NB4 (cell line): ENCODE results near the gene LRRC4C.

Experiments
- DNase-seq: peaks from one replicate; pipeline ENCODE4 v3.0.0; 2010; ENCODE audit warnings: low read depth
- H3K4me3 ChIP-seq: one replicate; pipeline ENCODE4 v1.5.1; 2011; ENCODE audit warnings: mild to moderate bottlenecking, low read depth, low read length, moderate library complexity
- CTCF ChIP-seq: IDR thresholded peaks from one replicate; pipeline ENCODE4 v1.5.1; 2012; ENCODE audit warnings: low read depth, low read length
- MYC ChIP-seq: IDR thresholded peaks from 2 replicates; pipeline ENCODE4 v1.6.1; 2011; ENCODE audit warnings: low read depth, low read length
- POLR2A ChIP-seq: IDR thresholded peaks from 2 replicates; pipeline ENCODE4 v1.6.1; 2011; ENCODE audit warnings: mild to moderate bottlenecking; ENCODE audit not compliant: insufficient read length; ENCODE audit errors: extremely low read depth
- TF ChIP-seq, protein P1 (sequence below): IDR thresholded peaks from 2 replicates; pipeline ENCODE4 v1.6.1; 2011; ENCODE audit warnings: low read depth, low read length

The LRRC4C gene

GRCh38 chr11:41133023-41133422 is 326.4 kb downstream of the LRRC4C start:
- no peak overlapping the region for H3K4me3 ChIP-seq
- TF ChIP-seq POLR2A, result no peak
- TF ChIP-seq, protein P1, sequence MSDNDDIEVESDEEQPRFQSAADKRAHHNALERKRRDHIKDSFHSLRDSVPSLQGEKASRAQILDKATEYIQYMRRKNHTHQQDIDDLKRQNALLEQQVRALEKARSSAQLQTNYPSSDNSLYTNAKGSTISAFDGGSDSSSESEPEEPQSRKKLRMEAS, result no peak
- no peak for DNase-seq

- H3K4me3 ChIP-seq, result no peak overlapping the region
- TF ChIP-seq CTCF, result no peak
- no peak for TF ChIP-seq MYC
- TF ChIP-seq, protein P1, result no peak
- TF ChIP-seq POLR2A, result no peak
- no peak for DNase-seq
Measured at GRCh38 chr11:41121600-41121999, 337.9 kb downstream of the LRRC4C start.

DNA sequence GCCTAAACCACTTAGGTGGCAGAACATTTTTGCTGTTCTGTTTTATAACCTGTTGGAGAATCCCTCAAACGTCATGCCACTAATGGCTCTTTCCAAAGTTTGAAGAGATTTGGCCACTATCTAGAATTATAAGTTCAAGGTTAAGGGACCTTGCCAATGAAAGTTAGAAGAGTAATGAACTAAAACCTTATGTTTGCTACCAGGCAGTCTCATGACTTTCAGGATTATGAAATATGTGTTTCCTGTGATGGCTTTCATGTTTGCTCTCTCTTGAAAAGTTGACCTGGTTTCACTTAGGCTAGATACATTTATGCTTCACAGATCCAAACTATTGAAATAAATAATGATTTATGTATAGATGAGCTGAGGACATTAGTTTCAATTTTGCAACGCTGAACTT is 340.0 kb downstream of the LRRC4C start:
- no peak overlapping the region for H3K4me3 ChIP-seq
- no peak for DNase-seq
- TF ChIP-seq MYC (no peak), POLR2A (no peak), CTCF (no peak)
- TF ChIP-seq, protein P1, result no peak

GRCh38 chr11:41118521-41118920 is 340.9 kb downstream of the LRRC4C start:
- H3K4me3 ChIP-seq, result no peak overlapping the region
- no peak for DNase-seq
- no peak for TF ChIP-seq CTCF
- no peak for TF ChIP-seq MYC
- TF ChIP-seq, protein P1, result no peak
- TF ChIP-seq POLR2A, result no peak

DNA sequence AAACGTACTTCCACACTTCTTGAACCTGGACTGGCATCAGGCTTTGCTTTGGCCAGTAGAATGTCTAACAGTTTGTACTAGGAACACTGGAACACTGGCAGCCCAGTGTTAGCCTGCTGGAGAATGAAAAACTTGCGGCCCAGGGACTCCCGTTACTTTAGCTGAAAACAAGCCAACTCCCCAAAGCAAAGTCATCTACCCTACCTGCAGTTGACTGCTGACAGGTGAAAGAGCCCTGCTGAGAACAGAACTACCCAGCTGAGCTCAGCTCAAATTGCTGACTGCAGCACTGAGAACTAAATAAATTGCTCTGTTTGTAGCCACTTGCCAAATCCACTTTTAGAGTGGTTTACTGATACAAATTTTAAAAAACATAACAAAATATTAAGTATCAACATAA is 342.5 kb downstream of the LRRC4C start:
- TF ChIP-seq, protein P1, result no peak
- TF ChIP-seq MYC (no peak), CTCF (no peak), POLR2A (no peak)
- no peak for DNase-seq
- H3K4me3 ChIP-seq, result no peak overlapping the region

DNA sequence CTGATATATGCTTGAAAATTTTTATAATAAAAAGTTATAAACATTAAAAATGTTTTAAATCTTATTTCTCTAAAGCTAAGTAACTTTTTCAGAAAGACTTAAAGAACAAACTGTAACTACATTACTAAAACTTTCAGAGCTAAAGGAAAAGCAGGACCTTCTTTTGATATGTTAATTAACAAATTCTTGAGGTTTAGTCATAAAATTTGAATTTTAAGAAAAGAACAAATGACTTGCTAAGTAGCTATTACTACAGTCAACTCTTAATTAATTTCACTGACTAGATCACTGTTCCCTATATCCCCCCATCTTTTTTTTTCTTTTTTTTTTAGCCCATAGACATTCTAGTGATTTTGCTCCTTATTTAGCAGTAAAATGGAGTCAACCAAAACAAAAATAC is 344.4 kb downstream of the LRRC4C start:
- TF ChIP-seq, protein P1, result no peak
- TF ChIP-seq CTCF (no peak), POLR2A (no peak), MYC (no peak)
- H3K4me3 ChIP-seq, result no peak overlapping the region
- no peak for DNase-seq
